ENCODE results near the gene ANO2. TPM values are rescaled to one million over a fixed set of nuclear protein-coding genes. Genes with fewer than 3 reads are reported as not detected.
A peak's percentile ranks its signal among the peaks of the same experiment; 100 is the strongest.

ANO2 gene
- total RNA-seq, 1 donor from 2014 or later = 1.5 TPM

DNA sequence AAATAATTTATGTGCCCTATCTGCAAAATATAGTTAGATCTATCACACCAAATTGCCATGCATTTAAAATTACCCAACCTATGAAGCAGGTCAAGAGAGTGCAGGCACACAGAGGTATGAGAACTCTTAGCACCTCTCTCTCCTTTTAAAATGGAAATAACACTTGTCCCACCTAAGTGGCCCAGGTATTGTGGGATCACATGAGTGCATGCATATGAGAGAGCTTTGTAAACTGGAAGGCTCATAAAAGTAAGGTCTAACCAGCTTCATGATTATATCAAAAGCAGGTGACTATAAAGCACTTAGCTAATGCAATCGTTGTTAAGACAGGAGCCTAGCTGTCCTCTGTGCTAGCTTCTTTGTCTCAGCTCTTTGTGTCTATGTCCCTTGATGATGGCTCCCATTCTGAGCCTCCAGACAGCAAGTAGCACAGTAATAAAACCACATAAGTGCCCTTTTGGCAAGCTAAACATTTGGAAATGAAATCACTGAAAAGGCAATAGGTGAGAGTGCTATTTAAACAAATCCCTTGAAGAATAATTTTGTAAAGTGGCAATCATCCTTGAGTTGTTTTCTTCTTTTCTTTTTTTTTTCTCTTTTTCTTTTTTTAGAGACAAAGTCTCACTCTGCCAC, 294.1 kb downstream of the ANO2 start:
- H3K27me3 ChIP-seq (ENCODE audit: control insufficient read depth, insufficient read depth, low read length) = peaks cover 4% of the 10 kb centered on the region
- no peak for TF ChIP-seq CTCF (IDR thresholded peaks at IDR 0.05; ENCODE audit: insufficient read depth, low read length, poor library complexity, severe bottlenecking)
- H3K4me3 ChIP-seq (ENCODE audit: low read depth, low read length) = no peak overlapping the region
- H3K36me3 ChIP-seq (ENCODE audit: control insufficient read depth, insufficient read depth, low read length) = no peaks in the 10 kb centered on the region
- no peak for DNase-seq (ENCODE audit: low read depth)

DNA sequence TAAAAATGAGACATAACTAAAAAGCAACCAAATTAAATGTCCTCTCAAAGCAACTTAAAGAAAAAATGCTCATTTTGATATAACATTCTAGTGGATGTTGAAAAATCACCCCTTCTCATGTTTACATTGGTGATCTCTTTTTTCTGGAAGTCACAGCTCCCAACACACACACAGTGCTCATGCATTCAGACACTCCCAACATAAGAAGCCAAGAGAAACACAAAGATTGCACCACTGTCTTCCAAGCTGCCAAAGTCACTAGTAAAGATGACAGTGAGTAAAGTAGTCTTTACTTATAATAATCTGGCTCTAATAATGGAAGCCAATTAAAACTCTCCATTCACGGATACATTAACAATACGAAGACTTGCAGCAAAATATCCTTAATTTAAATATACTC, 294.8 kb downstream of the ANO2 start:
- DNase-seq (ENCODE audit: low read depth) = no peak
- Histone ChIP-seq H3K36me3 (ENCODE audit: control insufficient read depth, insufficient read depth, low read length) (no peaks in the 10 kb centered on the region), H3K4me3 (ENCODE audit: low read depth, low read length) (no peak overlapping the region), H3K27me3 (ENCODE audit: control insufficient read depth, insufficient read depth, low read length) (peaks cover 4% of the 10 kb centered on the region)
- TF ChIP-seq CTCF (IDR thresholded peaks at IDR 0.05; ENCODE audit: insufficient read depth, low read length, poor library complexity, severe bottlenecking) = no peak

DNA sequence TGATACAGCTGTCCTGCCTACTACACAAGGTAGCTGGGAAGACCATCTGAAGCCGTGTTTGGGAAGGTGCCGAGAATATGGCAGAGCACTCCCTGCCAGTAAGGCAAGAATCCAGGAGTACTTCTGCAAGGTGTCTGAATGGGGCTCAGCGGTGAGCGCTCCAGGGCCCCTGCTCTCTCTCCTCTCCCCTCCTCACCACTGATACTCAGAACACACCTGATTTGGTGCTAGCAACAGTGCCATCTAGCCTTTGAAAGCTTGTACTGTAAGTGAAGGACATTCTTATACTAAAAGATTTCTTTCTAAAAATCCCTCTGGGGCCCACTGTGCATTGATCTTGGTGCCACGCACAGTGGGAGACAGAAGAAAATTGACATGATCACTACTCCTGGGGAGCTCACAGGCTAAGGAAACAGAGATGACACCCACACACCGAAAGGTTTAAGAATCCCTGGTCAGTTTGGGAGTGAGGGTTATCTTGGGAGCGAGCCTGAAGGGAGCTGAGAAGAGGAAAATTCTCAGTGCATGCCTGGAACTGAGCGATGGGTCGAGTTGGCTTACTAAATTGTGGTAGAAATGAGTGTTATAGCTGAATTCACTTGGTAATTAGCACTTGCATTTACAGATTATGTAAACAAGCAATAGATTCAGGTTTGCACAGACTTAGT, 296.2 kb downstream of the ANO2 start:
- H3K36me3 ChIP-seq (ENCODE audit: control insufficient read depth, insufficient read depth, low read length) = no peaks in the 10 kb centered on the region
- peaks cover 4% of the 10 kb centered on the region for H3K27me3 ChIP-seq (ENCODE audit: control insufficient read depth, insufficient read depth, low read length)
- no peak overlapping the region for H3K4me3 ChIP-seq (ENCODE audit: low read depth, low read length)
- no peak for DNase-seq (ENCODE audit: low read depth)
- peak; percentile 72 for TF ChIP-seq CTCF (IDR thresholded peaks at IDR 0.05; ENCODE audit: insufficient read depth, low read length, poor library complexity, severe bottlenecking)

DNA sequence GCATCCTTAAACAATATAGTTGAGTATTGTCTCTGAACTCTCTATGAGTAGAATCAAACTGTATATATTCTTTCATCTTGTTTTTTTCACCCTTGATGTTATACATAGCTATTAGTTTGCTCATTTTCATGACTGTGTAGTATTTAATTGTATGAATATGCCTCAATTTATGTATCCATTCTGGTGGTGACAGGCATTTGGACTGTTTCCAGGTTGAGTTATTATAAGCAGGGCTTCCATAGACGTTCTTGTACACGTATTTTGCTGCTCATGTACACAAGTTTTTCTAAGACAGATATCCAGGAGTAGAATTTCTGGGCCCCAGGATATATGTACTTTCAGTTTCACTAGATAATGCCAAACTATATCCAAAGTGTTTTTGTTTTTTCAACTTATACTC, 301.8 kb downstream of the ANO2 start:
- TF ChIP-seq CTCF (IDR thresholded peaks at IDR 0.05; ENCODE audit: insufficient read depth, low read length, poor library complexity, severe bottlenecking) = no peak
- Histone ChIP-seq H3K36me3 (ENCODE audit: control insufficient read depth, insufficient read depth, low read length) (no peaks in the 10 kb centered on the region), H3K4me3 (ENCODE audit: low read depth, low read length) (no peak overlapping the region), H3K27me3 (ENCODE audit: control insufficient read depth, insufficient read depth, low read length) (no peaks in the 10 kb centered on the region)
- no peak for DNase-seq (ENCODE audit: low read depth)

DNA sequence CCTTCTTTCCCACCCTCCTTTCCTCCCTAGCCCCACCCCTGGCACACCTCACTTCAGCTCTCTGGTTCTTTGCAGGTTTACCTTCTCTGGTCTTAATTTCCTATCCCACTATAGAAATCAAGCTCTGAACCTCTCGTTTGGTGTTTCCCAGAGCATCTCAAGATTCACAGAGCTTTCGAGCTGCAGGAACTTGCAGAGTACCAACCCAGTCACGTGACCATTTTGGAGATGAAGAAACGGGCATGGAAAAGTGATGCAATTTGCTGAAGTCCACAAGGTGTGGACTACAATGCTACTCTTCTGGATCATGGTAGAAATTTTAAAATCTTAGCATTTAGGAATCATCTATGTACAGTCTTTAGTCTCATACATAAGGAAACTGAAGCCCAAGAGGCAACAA, 307.4 kb downstream of the ANO2 start:
- DNase-seq (ENCODE audit: low read depth) = no peak
- no peak for TF ChIP-seq CTCF (IDR thresholded peaks at IDR 0.05; ENCODE audit: insufficient read depth, low read length, poor library complexity, severe bottlenecking)
- Histone ChIP-seq H3K4me3 (ENCODE audit: low read depth, low read length) (no peak overlapping the region), H3K27me3 (ENCODE audit: control insufficient read depth, insufficient read depth, low read length) (peaks cover 7% of the 10 kb centered on the region), H3K36me3 (ENCODE audit: control insufficient read depth, insufficient read depth, low read length) (no peaks in the 10 kb centered on the region)

DNA sequence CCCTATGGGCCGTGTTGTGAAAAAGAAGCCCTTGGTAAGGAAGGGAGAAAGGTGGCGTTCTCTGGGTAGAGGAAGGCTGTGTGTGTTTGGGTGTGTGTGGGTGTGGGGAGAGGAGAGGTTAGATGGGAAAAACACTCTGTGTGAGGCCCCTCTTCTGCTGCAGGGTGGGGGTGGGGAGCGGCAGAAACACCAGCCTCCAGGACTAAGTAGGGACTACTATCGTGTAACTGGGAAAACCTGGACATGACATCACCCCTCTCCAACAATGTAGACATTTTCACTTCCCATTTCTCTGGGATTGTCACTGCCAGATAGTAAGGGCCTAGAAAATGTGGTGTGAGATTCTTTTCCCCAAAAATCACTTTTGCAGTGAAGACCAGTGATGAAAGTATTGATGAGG, 308.2 kb downstream of the ANO2 start:
- Histone ChIP-seq H3K27me3 (ENCODE audit: control insufficient read depth, insufficient read depth, low read length) (peaks cover 7% of the 10 kb centered on the region), H3K36me3 (ENCODE audit: control insufficient read depth, insufficient read depth, low read length) (no peaks in the 10 kb centered on the region), H3K4me3 (ENCODE audit: low read depth, low read length) (no peak overlapping the region)
- DNase-seq (ENCODE audit: low read depth) = no peak
- TF ChIP-seq CTCF (IDR thresholded peaks at IDR 0.05; ENCODE audit: insufficient read depth, low read length, poor library complexity, severe bottlenecking) = no peak
